K562 (cell line): ENCODE data around the gene COX18. TPM values are rescaled to one million over a fixed set of nuclear protein-coding genes. Genes with fewer than 3 reads are reported as not detected.
A peak's percentile ranks its signal among the peaks of the same experiment; 100 is the strongest.

Experiments used
- ARHGAP35 ChIP-seq: fragments of 450-650 bp; IDR thresholded peaks from 2 replicates; pipeline ENCODE4 v1.6.1; 2018; ENCODE audit not compliant: partially characterized antibody
- ELF4 ChIP-seq: fragments of 450-650 bp; formaldehyde crosslinking; IDR thresholded peaks from 2 replicates; pipeline ENCODE4 v1.4.0; 2022; ENCODE audit warnings: missing genetic modification characterization
- EWSR1 ChIP-seq: fragments of 450-650 bp; IDR thresholded peaks from 2 replicates; pipeline ENCODE4 v1.6.1; 2018; ENCODE audit warnings: borderline replicate concordance, mild to moderate bottlenecking, low read depth, moderate library complexity; ENCODE audit not compliant: partially characterized antibody
- GTF2B ChIP-seq: IDR thresholded peaks from 2 replicates; pipeline ENCODE4 v1.6.1; 2011; ENCODE audit not compliant: insufficient read length; ENCODE audit errors: extremely low read depth
- HMGN3 ChIP-seq: IDR thresholded peaks from 2 replicates; pipeline ENCODE4 v1.6.1; 2011; ENCODE audit warnings: borderline replicate concordance, low read depth, mild to moderate bottlenecking, mixed read lengths, low read length; ENCODE audit not compliant: insufficient read length; ENCODE audit errors: extremely low read depth
- KDM1A ChIP-seq, 2 experiments: fragments of 450-650 bp; IDR thresholded peaks; 2 replicates each; pipeline ENCODE4 v1.6.1; 2016; ENCODE audit warnings: mild to moderate bottlenecking in 2 of 2
- KDM4B ChIP-seq, 2 experiments: fragments of 450-650 bp in 1 of 2; sonication (generic) in 1 of 2; IDR thresholded peaks; 2 replicates each; pipeline ENCODE4 v1.6.1; 2016 to 2017; ENCODE audit warnings: borderline replicate concordance in 2 of 2, antibody characterized with exemption in 1 of 2, low read depth in 1 of 2, mild to moderate bottlenecking in 1 of 2
- KLF6 ChIP-seq: fragments of 250-450 bp; sonication (Bioruptor Pico); IDR thresholded peaks from 2 replicates; pipeline ENCODE4 v1.4.0; 2020; ENCODE audit warnings: mild to moderate bottlenecking, moderate library complexity, borderline replicate concordance
- MTA1 ChIP-seq: fragments of 450-650 bp; IDR thresholded peaks from 2 replicates; pipeline ENCODE4 v1.6.1; 2017; ENCODE audit warnings: borderline replicate concordance
- MYBL2 ChIP-seq, 2 experiments: fragments of 450-650 bp in 1 of 2; sonication (generic) in 1 of 2; formaldehyde crosslinking in 1 of 2; IDR thresholded peaks; 2 replicates each; pipeline versions ENCODE4 v1.6.1 to v1.8.1; 2017 to 2022; ENCODE audit warnings: borderline replicate concordance in 1 of 2, inconsistent platforms in 1 of 2, low read depth in 1 of 2, mild to moderate bottlenecking in 1 of 2, missing genetic modification reagents in 1 of 2, moderate library complexity in 1 of 2
- PPARD ChIP-seq: fragments of 250-450 bp; sonication (Bioruptor Pico); IDR thresholded peaks from 2 replicates; pipeline ENCODE4 v1.8.0; 2022; ENCODE audit warnings: inconsistent platforms, mild to moderate bottlenecking, moderate library complexity
- RBM22 ChIP-seq: fragments of 200-400 bp; formaldehyde crosslinking; IDR thresholded peaks from 2 replicates; pipeline ENCODE4 v1.6.1; 2018; ENCODE audit warnings: low read length, low read depth; ENCODE audit not compliant: poor library complexity, severe bottlenecking
- SIX5 ChIP-seq, 2 experiments: IDR thresholded peaks; 2 replicates each; pipeline ENCODE4 v1.6.1; 2011; ENCODE audit warnings: low read length in 2 of 2, borderline replicate concordance in 1 of 2, low read depth in 1 of 2, mild to moderate bottlenecking in 1 of 2, moderate library complexity in 1 of 2; ENCODE audit not compliant: insufficient read depth in 1 of 2
- TBP ChIP-seq: optimal IDR thresholded peaks from 2 replicates; pipeline ENCODE3; 2011; ENCODE audit warnings: low read depth, low read length, improper control_type of control experiment
- TCF7 ChIP-seq: sonication (generic); IDR thresholded peaks from 2 replicates; pipeline ENCODE4 v1.6.1; 2016; ENCODE audit warnings: antibody characterized with exemption, borderline replicate concordance
- ZBTB34 ChIP-seq: fragments of 250-450 bp; sonication (Bioruptor Pico); IDR thresholded peaks from 2 replicates; pipeline ENCODE4 v1.8.0; 2021; ENCODE audit warnings: mild to moderate bottlenecking, moderate library complexity
- ZNF133 ChIP-seq: fragments of 250-450 bp; sonication (Bioruptor Pico); IDR thresholded peaks from 2 replicates; pipeline ENCODE4 v1.4.0; 2020; ENCODE audit warnings: mild to moderate bottlenecking
- ZNF146 ChIP-seq: IDR thresholded peaks from one replicate; pipeline ENCODE4 v1.6.1; 2018; ENCODE audit warnings: missing compliant biosample characterization; ENCODE audit not compliant: unreplicated experiment
- ZNF175 ChIP-seq: fragments of 200-800 bp; sonication (Bioruptor generic); IDR thresholded peaks from 2 replicates; pipeline ENCODE4 v1.6.1; 2016; ENCODE audit warnings: low read depth, mild to moderate bottlenecking, missing genetic modification characterization, missing compliant biosample characterization
- ZNF184 ChIP-seq: sonication (generic); formaldehyde crosslinking; IDR thresholded peaks from 2 replicates; pipeline ENCODE4 v1.5.0; 2020; ENCODE audit warnings: missing genetic modification reagents
- ZNF324 ChIP-seq: fragments of 250-450 bp; sonication (Bioruptor Pico); IDR thresholded peaks from 2 replicates; pipeline ENCODE4 v1.4.0; 2020; ENCODE audit warnings: mild to moderate bottlenecking
- polyA plus RNA-seq, 8 experiments: library from polyadenylated mRNA; depleted of rRNA in 4 of 8; stranded (reverse) in 5 of 8; unstranded in 3 of 8; fragments of >200 nt; fragmentation: Nextera tagmentation in 2 of 8; fragmentation: Illumina TruSeq in 1 of 8; extraction: Ambion mirVana in 2 of 8; extraction: Trizol in 1 of 8; gene quantifications; 2 replicates each; pipeline versions ENCODE4 v1.2.1 to v1.2.3, GENCODE V29; 2011 to 2014; ENCODE audit warnings: inconsistent platforms in 1 of 8, missing spikeins in 1 of 8
- total RNA-seq, 7 experiments: library from RNA; depleted of rRNA in 6 of 7; stranded (reverse); fragments of >200 nt in 6 of 7; fragmentation: Illumina TruSeq in 2 of 7; extraction: Trizol in 2 of 7; gene quantifications; 2 replicates each; pipeline versions ENCODE4 v1.2.1 to v1.2.3, GENCODE V29; 2011 to 2021; ENCODE audit warnings: low replicate concordance in 1 of 7
- TF ChIP-seq, protein P1 (sequence below): fragments of 250-450 bp; sonication (Bioruptor Pico); IDR thresholded peaks from 2 replicates; pipeline ENCODE4 v1.5.0; 2021
- TF ChIP-seq, protein P2 (sequence below): fragments of 450-650 bp; formaldehyde crosslinking; conservative IDR thresholded peaks from 2 replicates; pipeline ENCODE4 v1.4.0; 2022; ENCODE audit warnings: mild to moderate bottlenecking, missing genetic modification characterization

The COX18 gene
- total and polyA plus RNA-seq, 9 of the 15 experiments (the other 6 are each of a cell fraction or from before 2014, with no cell fraction given): 7.0 to 21.3 (median 14.7) TPM

DNA sequence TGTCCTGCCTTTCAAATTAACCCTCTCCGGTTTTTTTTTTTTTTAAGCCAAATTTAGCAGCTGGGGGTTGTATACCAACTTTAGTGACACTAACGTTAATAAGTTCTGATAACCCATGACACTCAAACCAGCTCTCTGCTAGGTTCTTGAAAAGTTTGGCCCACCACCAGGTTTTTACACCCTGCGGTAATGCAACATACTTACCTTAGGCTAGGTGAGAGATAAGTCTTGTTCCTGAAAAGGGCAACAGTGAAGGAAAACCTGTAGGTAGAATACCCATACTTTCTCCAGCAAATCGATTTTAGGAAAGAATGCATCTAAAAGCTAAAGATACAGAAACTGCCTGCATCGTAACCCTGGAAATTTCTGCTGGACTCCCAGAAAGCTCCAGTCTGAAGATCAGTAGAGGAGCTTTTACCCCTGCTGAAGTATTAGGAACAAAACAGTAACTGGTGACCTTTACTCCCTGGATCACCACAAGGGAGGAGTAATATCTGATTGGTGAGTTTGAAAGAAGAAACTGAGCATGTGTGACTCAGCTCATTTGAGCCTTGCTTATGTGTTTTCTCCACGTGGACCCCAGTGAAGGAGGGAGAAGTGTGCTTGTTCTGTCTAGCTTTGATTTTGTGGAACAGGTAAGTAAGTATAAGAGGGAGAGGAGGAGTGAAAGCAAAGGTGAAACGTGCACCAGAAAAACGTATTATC, 34.4 kb upstream of the COX18 start (continued):
- TF ChIP-seq TCF7 (no peak), GTF2B (no peak), ZNF324 (CRISPR knock-in tag) (no peak), PPARD (CRISPR knock-in tag) (no peak), TBP (no peak), MTA1 (no peak), EWSR1 (no peak), KDM1A (IDR thresholded peaks at IDR 0.05) (0 out of 4 replicates have a peak, but pooled peaks of 1 of the 2 experiments have one; percentile 54), KDM4B (IDR thresholded peaks at IDR 0.05; ENCODE audit: borderline replicate concordance in 2 of 2, low read depth in 1 of 2) (no peak), SIX5 (IDR thresholded peaks at IDR 0.05; ENCODE audit: borderline replicate concordance in 1 of 2, insufficient read depth in 1 of 2, low read depth in 1 of 2, low read length in 2 of 2) (no peak), ZNF146 (CRISPR knock-in tag) (no peak), ARHGAP35 (no peak), ZNF184 (CRISPR knock-in tag) (no peak), ZBTB34 (CRISPR knock-in tag) (no peak), ZNF175 (no peak), ZNF133 (CRISPR knock-in tag) (no peak), RBM22 (no peak), ELF4 (CRISPR knock-in tag) (no peak), HMGN3 (no peak), KLF6 (CRISPR knock-in tag) (no peak), MYBL2 (IDR thresholded peaks at IDR 0.05; ENCODE audit: low read depth) (peak; percentile 91), MYBL2 (CRISPR knock-in tag; IDR thresholded peaks at IDR 0.05; ENCODE audit: borderline replicate concordance) (no peak)
- TF ChIP-seq, protein P1, sequence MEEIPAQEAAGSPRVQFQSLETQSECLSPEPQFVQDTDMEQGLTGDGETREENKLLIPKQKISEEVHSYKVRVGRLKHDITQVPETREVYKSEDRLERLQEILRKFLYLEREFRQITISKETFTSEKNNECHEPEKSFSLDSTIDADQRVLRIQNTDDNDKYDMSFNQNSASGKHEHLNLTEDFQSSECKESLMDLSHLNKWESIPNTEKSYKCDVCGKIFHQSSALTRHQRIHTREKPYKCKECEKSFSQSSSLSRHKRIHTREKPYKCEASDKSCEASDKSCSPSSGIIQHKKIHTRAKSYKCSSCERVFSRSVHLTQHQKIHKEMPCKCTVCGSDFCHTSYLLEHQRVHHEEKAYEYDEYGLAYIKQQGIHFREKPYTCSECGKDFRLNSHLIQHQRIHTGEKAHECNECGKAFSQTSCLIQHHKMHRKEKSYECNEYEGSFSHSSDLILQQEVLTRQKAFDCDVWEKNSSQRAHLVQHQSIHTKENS (CRISPR knock-in tag): no peak
- TF ChIP-seq, protein P2, sequence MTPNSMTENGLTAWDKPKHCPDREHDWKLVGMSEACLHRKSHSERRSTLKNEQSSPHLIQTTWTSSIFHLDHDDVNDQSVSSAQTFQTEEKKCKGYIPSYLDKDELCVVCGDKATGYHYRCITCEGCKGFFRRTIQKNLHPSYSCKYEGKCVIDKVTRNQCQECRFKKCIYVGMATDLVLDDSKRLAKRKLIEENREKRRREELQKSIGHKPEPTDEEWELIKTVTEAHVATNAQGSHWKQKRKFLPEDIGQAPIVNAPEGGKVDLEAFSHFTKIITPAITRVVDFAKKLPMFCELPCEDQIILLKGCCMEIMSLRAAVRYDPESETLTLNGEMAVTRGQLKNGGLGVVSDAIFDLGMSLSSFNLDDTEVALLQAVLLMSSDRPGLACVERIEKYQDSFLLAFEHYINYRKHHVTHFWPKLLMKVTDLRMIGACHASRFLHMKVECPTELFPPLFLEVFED (CRISPR knock-in tag): no peak
